IPS-NIHi11 (cell line): Measurements from ENCODE around the gene SLC5A9.
"Not testable (repeated sequence)": the region's sequence is repeated elsewhere in the genome, so short reads cannot be mapped to it uniquely, and the experiment has no call there.

Experiments used
- DNase-seq: peaks from one replicate; pipeline ENCODE4 v3.0.0; 2012; ENCODE audit warnings: mixed read lengths, low spot score

SLC5A9 gene

DNA sequence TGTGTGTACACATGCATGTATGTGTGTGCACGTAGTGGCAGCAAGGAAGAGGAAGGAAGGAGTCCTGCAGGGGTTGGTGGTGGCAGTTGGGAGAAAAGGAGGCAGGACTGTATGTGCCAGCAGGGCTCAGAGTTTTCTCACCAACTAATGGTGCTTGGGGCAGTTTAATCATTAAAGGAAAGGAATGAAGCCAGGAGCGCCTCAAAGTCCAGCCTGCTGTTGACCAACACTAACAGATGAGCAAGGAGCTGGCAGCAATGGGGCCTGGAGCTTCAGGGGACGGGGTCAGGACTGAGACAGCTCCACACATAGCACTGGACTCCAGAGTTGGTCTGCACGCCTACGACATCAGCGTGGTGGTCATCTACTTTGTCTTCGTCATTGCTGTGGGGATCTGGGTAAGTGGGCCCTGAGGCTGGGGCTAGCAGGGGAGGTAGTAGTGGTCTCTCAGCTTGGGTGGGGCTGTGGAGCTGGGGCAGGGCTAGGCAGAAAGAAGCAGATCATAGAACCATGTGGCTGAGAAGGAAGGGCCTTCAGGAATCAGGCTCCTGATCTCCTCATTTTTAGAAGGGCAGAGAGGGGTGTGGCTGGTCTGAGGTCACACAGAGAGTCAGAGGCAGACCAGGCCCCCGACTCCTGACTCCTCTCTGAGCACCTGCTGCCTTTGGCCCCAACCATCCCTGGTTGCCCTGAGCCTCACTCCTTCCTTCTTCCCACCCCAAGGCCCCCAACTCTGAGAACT, at the start of gene SLC5A9:
Gene SLC5A9, plus strand, starts transcription at position 216 of the 742 bp plus-strand sequence. Its CDS starts 21 bp downstream, at position 237.
- no peak for DNase-seq

GRCh38 chr1:48175116-48175515, 47.4 kb upstream of the SLC5A9 start:
- no peak for DNase-seq

DNA sequence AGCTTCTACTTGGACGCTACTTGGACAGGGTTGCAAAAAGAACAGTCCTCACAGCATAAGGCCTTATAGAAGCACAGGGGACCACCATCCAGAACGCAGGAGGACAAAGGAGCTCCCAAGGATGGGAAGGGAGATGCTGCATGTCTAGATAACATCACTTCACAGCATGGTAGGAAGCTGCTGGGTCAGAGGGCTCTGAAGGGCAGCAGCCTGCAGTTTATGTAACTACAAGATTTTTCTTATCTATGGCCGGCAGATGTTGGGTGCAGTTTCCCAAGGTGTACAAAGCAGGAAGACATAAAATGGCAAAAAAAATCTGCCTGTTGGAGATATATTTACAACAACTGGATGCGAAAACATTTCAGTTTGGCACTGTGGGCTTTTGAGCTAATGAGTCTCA, 45.3 kb upstream of the SLC5A9 start:
- no peak for DNase-seq

DNA sequence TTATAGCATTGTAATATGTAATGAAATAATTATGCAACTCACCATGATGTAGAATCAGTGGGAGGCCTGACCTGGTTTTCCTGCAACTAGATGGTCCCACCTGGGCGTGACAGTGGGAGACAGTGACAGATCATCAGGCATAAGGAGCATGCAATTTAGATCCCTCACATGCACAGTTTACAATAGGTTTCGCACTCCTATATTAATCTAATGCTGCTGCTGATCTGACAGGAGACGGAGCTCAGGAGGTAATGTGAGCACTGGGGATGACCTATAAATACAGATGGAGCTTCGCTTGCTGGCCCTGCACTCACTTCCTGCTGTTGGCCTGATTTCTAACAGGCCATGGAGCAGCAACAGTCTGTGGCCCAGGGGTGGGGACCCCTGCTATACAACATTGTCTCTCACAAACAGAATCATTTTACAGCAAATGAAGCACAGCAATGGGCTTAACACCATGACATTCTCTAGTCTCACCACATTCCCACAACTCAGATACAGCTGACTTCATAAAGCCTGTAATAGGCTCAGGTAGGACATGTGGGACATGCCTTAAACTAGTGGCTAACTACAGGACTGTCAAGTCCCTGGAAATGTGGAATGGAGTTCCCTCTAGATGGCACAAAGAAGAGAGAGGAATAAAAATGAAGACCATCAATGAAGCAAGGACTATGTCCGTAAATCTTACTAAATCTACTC, 40.7 kb upstream of the SLC5A9 start:
- no peak for DNase-seq

DNA sequence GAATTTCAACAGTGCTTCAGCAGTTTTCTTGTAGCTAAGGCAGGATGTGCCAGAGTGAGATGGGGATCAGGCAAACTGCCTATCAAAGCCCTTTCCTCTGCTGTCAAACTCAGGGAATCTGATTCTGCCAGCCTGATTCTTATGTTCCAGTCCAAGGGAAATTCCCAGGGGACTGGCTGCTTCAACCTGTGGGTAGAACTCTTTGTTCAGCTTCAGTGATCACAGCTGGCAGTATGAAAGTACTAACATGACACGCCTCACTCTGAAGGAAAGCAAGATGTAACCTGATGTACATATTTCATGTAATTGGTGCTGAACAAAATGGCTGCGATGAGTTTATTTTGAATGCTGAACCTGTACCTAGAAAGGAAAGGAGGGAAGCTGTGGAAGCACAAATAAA, 40.1 kb upstream of the SLC5A9 start:
- no peak for DNase-seq

GRCh38 chr1:48186306-48186839, 36.1 kb upstream of the SLC5A9 start:
- DNase-seq, result no peak

DNA sequence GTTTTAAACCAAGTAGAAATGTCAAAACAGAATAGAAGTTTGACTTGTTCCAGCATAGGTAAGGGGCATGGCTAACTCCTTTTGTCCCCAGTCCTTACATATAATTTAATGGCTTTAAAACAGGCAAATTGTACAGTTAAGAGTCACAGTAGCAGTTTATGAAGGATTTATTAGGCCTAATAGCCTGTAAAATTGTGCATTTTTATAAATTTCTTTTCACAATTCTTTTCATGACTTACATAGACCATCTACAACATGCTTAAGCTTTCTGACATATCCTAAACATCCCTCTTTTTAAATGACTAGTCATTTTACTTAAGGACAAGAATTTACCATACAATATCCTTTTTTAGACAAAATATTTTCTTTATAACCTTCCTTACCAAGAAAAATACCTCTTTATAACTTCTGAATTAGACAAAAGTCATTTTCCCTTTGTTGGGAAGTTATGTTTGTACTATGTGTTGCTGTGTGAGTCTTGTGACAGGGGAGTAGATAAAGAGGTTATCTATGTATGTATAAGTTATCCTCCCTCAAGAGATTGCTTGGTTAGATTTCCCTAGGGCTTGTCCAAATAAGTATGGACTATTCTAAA, 34.5 kb upstream of the SLC5A9 start:
- DNase-seq, result no peak

DNA sequence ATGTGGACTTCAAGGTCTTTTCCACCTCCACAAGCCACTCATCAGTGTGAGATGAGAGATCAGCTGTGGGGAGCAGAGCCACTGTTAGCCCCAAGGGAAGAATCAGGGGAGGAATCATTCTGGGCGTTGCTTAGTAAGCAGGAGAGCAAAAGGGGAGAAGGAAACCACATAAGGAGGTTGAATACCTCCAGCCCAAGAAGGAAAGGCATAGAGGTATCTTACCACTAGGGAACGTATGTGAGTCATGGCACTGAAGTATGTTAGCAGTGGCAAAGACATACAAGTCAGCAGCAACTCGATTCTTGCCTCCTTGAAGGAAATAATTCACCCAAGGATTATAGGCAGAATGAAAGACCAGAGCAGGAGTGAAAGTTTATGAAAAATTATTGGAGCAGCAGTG, 31.6 kb upstream of the SLC5A9 start:
- no peak for DNase-seq

DNA sequence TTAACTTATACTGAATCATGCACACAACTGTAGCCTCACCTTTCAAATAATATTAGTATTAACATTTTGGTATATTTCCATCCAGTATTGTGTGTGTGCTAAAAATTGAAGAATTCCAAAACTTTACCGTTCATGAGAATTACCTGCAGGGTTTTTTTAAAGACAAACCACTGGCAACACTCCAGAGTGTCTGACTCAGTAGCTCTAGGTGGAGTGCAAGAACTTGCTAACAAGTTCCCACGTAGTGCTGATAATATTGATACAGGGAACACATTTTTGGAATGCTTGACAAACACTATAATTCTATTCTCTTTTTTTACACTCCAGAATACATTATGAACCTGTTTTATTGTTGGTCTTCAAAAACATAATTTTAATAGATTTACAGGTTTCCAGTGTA, 27.7 kb upstream of the SLC5A9 start:
- DNase-seq, result no peak

GRCh38 chr1:48196237-48196636, 26.3 kb upstream of the SLC5A9 start:
- DNase-seq, result no peak

- DNase-seq, result no peak
These were observed 23.5 kb upstream of the SLC5A9 start for GRCh38 chr1:48198970-48199369.

DNA sequence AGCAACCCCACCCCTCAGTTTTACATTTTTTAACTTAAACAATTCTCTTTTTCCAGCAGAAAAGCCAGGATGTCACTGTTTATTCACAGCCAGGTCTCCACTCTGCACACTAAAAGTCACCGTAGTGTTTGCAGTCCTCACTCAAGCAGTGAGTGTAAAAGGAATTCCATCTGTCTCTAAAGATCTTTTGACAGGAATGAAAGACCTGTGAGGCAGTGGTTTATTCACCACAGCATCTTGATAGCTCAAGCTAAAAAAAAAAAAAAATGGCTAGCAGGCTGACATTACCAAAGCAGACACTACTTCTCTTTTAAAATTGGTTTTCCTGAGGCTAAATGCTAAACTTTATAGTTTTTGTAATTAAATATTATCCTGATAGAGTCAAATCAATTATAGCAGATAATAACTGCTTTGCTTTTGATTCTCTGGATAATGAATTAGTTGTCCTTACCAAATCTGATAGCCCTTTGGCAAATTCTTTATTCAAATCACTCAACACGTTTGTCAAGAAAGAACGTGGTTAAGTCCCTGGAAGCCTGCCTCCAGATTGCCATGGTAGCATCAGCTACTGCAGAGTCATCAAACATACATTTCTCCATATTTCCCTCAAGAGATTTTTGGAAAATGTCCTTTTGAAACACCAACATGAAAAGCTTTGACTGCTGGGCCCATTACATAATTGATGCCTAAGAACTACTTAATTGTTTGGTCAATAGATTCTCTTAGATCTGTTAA, 22.2 kb upstream of the SLC5A9 start:
- no peak for DNase-seq

- peak; percentile 62 for DNase-seq
These were observed 20.3 kb upstream of the SLC5A9 start for GRCh38 chr1:48202030-48202752.

- peak; percentile 58 for DNase-seq
These were observed 19.1 kb upstream of the SLC5A9 start for GRCh38 chr1:48203287-48203900.

GRCh38 chr1:48205522-48205921, 17.0 kb upstream of the SLC5A9 start:
- DNase-seq, result no peak

- DNase-seq, result no peak
These were observed 16.1 kb upstream of the SLC5A9 start for GRCh38 chr1:48206371-48206770.

- no peak for DNase-seq
These were observed 15.4 kb upstream of the SLC5A9 start for GRCh38 chr1:48207131-48207530.

GRCh38 chr1:48207536-48208075, 14.9 kb upstream of the SLC5A9 start:
- DNase-seq, result no peak

DNA sequence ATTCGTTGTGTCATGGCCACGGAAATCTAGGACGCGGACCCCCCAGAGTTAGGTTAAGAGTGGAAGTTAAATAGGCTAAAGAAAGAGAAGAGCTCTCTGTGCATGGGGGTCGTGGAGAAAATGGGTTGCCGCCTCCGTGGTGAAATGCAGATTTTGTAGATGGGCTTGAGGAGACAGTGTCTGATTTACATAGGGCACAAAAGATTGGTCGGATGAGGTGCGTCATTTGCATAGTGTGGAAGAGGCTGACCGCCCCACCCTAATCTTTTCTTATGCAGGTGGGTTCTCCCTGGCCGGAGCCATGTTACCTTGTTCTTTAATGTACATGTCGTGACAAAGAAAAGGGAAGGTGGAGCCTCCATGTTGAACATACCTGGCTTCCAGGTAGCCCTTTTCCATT, 14.3 kb upstream of the SLC5A9 start:
- DNase-seq, result peak; percentile 26

DNA sequence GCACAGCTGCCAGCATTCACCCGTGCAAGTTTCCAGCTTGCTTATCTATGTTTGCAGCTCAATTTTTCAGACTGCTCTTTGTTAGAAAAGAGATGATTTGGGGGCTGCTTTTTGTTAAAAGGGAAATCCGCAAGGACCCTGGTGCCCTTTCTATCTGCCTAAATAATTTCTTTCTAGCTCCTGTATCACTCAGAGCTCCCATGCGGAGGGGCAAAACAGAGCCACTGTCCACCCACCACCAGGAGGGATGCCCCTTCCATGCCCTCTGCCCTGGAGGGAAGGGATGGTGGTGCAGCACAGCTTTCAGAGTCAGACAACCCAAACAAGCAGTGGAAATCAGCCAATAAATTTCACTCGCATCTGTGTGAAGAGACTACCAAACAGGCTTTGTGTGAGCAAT, 13.9 kb upstream of the SLC5A9 start:
- DNase-seq, result no peak

DNA sequence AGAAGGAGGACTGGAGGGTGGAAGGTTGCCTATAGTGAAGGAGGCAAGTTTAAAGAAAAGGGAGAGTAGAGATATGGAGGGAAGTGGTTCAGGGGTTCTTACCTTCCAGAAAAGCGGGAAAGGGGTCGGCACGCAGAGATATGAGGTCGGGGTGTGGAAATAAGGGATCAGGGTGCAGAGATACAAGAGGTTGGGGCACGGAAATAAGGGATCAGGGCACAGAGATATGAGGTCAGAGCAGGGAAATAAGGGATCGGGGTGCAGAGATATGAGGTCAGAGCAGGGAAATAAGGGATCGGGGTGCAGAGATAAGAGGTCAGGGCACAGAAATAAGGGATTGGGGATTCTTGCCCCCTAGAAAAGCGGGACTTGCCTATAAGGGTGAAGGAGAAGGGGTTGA, 9.1 kb upstream of the SLC5A9 start:
- not testable (repeated sequence) for DNase-seq
